ENCODE measurements around the gene MX1. TPM values are rescaled to one million over a fixed set of nuclear protein-coding genes. Genes with fewer than 3 reads are reported as not detected.

The MX1 gene
- total RNA-seq, 3 donors from 2014 or later (not counting 1 experiment from before 2014, with no cell fraction given) = 22.7 to 67.0 (median 60.6) TPM

DNA sequence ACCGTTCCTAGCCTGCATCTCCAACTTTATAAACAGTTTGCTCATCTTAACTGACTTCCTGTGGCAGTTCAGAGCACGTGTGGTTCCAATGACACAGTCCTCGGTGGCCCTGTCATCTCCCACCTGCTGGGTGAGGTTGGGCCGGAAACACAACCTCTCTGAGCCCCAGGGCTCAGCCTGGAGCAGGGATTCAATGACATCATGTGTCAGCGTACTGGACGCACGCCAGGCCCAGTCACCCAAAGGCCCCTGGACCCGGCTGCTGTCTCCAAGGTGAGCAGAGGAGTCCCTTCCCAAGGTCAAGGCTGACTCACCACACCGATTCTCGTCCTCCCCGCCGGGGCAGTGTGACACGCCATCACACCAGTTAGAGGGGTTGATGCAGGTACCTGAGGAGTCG is 62.0 kb downstream of the MX1 start:
- no peaks in the 10 kb centered on the region for H3K36me3 Mint-ChIP-seq
- peaks cover 5 to 16% of the 10 kb centered on the region in 2 donors for H3K27me3 Mint-ChIP-seq (ENCODE audit: low read depth in 2 of 2)
- H3K36me3 ChIP-seq (ENCODE audit: control insufficient read depth, insufficient read depth, low read length) = no peaks in the 10 kb centered on the region
- no peak overlapping the region for H3K4me3 Mint-ChIP-seq
- H3K9me3 ChIP-seq (ENCODE audit: control insufficient read depth, insufficient read depth, low read length) = no peaks in the 10 kb centered on the region
- no peak for DNase-seq
- H3K4me1 Mint-ChIP-seq = no peaks in the 10 kb centered on the region
- H3K27me3 ChIP-seq (ENCODE audit: control insufficient read depth, insufficient read depth, low read length) = no peaks in the 10 kb centered on the region
- TF ChIP-seq, protein P1, sequence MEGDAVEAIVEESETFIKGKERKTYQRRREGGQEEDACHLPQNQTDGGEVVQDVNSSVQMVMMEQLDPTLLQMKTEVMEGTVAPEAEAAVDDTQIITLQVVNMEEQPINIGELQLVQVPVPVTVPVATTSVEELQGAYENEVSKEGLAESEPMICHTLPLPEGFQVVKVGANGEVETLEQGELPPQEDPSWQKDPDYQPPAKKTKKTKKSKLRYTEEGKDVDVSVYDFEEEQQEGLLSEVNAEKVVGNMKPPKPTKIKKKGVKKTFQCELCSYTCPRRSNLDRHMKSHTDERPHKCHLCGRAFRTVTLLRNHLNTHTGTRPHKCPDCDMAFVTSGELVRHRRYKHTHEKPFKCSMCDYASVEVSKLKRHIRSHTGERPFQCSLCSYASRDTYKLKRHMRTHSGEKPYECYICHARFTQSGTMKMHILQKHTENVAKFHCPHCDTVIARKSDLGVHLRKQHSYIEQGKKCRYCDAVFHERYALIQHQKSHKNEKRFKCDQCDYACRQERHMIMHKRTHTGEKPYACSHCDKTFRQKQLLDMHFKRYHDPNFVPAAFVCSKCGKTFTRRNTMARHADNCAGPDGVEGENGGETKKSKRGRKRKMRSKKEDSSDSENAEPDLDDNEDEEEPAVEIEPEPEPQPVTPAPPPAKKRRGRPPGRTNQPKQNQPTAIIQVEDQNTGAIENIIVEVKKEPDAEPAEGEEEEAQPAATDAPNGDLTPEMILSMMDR (IDR thresholded peaks at IDR 0.05) = no peak
- 87% methylated on average over 14 of the region's 14 CpGs for WGBS (ENCODE audit: insufficient coverage)
- ATAC-seq = no peak
- intact Hi-C loops (cut with micrococcal nuclease) = no loop called here
- no peak overlapping the region for H3K27ac ChIP-seq (ENCODE audit: low read length)
- no peaks in the 10 kb centered on the region for H3K9me3 Mint-ChIP-seq
- no peak overlapping the region for H3K27ac Mint-ChIP-seq
- H3K4me3 ChIP-seq (ENCODE audit: low read length) = no peak overlapping the region
- no peaks in the 10 kb centered on the region for H3K4me1 ChIP-seq (ENCODE audit: control insufficient read depth, insufficient read depth, low read length)

DNA sequence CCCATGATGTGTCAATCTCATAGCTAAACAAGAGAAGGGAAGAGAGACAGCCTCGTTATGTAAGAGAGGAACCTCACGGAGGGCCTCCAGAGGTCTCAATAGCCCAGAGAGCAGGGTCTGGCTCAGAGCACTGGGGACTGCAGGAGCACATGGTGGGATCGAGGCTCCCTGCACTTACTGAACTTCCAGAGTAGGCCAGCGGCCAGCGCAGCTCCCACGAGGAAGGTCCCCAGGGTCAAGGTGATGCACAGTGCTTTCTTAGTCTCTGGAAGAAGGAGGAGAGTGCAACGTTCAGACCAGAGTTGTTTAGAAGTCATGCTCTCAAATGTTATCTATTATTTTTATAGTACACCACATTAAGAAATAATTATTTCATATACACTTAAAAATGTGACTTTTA is 63.3 kb downstream of the MX1 start:
- 84% methylated on average over 6 of the region's 7 CpGs for whole genome bisulfite sequencing (ENCODE audit: insufficient coverage)
- Mint-ChIP-seq H3K27me3 (ENCODE audit: low read depth in 2 of 2) (peaks cover 11 to 16% of the 10 kb centered on the region in 2 donors), H3K9me3 (no peaks in the 10 kb centered on the region), H3K4me3 (no peak overlapping the region), H3K27ac (no peak overlapping the region), H3K36me3 (no peaks in the 10 kb centered on the region), H3K4me1 (no peaks in the 10 kb centered on the region)
- DNase-seq (no peak), ATAC-seq (no peak)
- Histone ChIP-seq H3K36me3 (ENCODE audit: control insufficient read depth, insufficient read depth, low read length) (no peaks in the 10 kb centered on the region), H3K27me3 (ENCODE audit: control insufficient read depth, insufficient read depth, low read length) (no peaks in the 10 kb centered on the region), H3K4me3 (ENCODE audit: low read length) (no peak overlapping the region), H3K4me1 (ENCODE audit: control insufficient read depth, insufficient read depth, low read length) (no peaks in the 10 kb centered on the region), H3K27ac (ENCODE audit: low read length) (no peak overlapping the region), H3K9me3 (ENCODE audit: control insufficient read depth, insufficient read depth, low read length) (no peaks in the 10 kb centered on the region)
- intact Hi-C loops (cut with micrococcal nuclease) = no loop called here
- TF ChIP-seq, protein P1 (IDR thresholded peaks at IDR 0.05) = no peak

DNA sequence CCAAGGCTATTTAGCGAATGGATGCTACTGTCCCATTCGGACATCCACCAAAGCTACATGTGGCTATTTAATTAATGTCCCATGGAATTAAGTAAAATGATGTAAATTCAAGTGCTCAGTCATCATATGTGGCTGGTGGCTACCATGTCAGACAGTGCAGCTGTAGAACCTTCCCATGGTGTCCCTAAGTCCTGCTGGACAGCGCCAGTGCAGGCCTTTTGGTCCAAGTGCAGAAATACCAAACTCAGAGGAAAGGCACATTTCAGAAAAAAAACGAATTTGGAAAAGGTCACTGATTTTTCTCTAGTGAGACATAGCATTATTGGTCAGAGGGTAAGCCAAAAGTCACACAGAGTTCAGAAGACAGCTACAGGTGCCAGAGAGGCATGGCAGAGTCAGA is 64.3 kb downstream of the MX1 start:
- Histone ChIP-seq H3K9me3 (ENCODE audit: control insufficient read depth, insufficient read depth, low read length) (no peaks in the 10 kb centered on the region), H3K27me3 (ENCODE audit: control insufficient read depth, insufficient read depth, low read length) (no peaks in the 10 kb centered on the region), H3K27ac (ENCODE audit: low read length) (no peak overlapping the region), H3K4me3 (ENCODE audit: low read length) (no peak overlapping the region), H3K4me1 (ENCODE audit: control insufficient read depth, insufficient read depth, low read length) (no peaks in the 10 kb centered on the region), H3K36me3 (ENCODE audit: control insufficient read depth, insufficient read depth, low read length) (no peaks in the 10 kb centered on the region)
- no peaks in the 10 kb centered on the region for H3K36me3 Mint-ChIP-seq
- TF ChIP-seq, protein P1 (IDR thresholded peaks at IDR 0.05) = no peak
- H3K9me3 Mint-ChIP-seq = no peaks in the 10 kb centered on the region
- no peaks in the 10 kb centered on the region for H3K4me1 Mint-ChIP-seq
- peaks cover 7 to 16% of the 10 kb centered on the region in 2 donors for H3K27me3 Mint-ChIP-seq (ENCODE audit: low read depth in 2 of 2)
- DNase-seq (no peak), ATAC-seq (no peak)
- no peak overlapping the region for H3K27ac Mint-ChIP-seq
- 77% methylated on average over 4 of the region's 4 CpGs for WGBS (ENCODE audit: insufficient coverage)
- intact Hi-C loops (cut with micrococcal nuclease) = no loop called here
- H3K4me3 Mint-ChIP-seq = no peak overlapping the region

DNA sequence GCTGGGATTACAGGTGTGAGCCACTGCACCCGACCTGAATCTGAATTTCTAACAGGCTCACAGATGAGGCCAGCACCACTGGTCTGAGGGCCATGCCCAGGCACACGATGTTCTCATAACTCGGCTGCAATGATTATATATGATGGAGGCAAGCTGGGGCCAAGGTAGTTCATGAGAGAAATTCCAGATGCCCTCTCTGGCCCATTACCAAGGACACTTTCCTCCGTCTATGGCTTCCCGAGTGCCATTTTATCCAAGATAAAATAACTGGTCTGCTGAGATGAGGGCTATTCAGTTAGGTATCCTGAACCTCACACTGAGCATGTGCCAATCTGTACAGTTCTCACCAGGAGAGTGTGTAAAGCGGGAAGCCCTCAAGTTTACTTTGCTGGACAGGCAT is 65.4 kb downstream of the MX1 start:
- intact Hi-C loops (cut with micrococcal nuclease) = no loop called here
- H3K4me3 Mint-ChIP-seq = no peak overlapping the region
- Histone ChIP-seq H3K4me3 (ENCODE audit: low read length) (no peak overlapping the region), H3K4me1 (ENCODE audit: control insufficient read depth, insufficient read depth, low read length) (no peaks in the 10 kb centered on the region), H3K27ac (ENCODE audit: low read length) (no peak overlapping the region), H3K9me3 (ENCODE audit: control insufficient read depth, insufficient read depth, low read length) (no peaks in the 10 kb centered on the region), H3K36me3 (ENCODE audit: control insufficient read depth, insufficient read depth, low read length) (no peaks in the 10 kb centered on the region), H3K27me3 (ENCODE audit: control insufficient read depth, insufficient read depth, low read length) (no peaks in the 10 kb centered on the region)
- no peaks in the 10 kb centered on the region for H3K4me1 Mint-ChIP-seq
- H3K27ac Mint-ChIP-seq = no peak overlapping the region
- H3K27me3 Mint-ChIP-seq (ENCODE audit: low read depth in 2 of 2) = peaks cover 7 to 15% of the 10 kb centered on the region in 2 donors
- no peaks in the 10 kb centered on the region for H3K9me3 Mint-ChIP-seq
- no peak for ATAC-seq
- TF ChIP-seq, protein P1 (IDR thresholded peaks at IDR 0.05) = no peak
- 88% methylated on average over 6 of the region's 6 CpGs for WGBS (ENCODE audit: insufficient coverage)
- H3K36me3 Mint-ChIP-seq = no peaks in the 10 kb centered on the region
- DNase-seq = no peak

Measured in natural killer cell (primary cell).